Measurements from ENCODE around the gene BARHL1.

GRCh38 chr9:132557159-132557558 lies 25.2 kb upstream of the BARHL1 start:
- TF ChIP-seq BHLHE40 (IDR thresholded peaks at IDR 0.05; ENCODE audit: borderline replicate concordance) (no peak), SP1 (IDR thresholded peaks at IDR 0.05) (no peak)
